Astrocyte of the cerebellum (primary cell): ENCODE results near the gene PIP5K1B.

Experiments
- DNase-seq: peaks from one replicate; pipeline ENCODE4 v3.0.0-alpha.2; 2011; ENCODE audit warnings: low read depth
- H3K4me3 ChIP-seq: 2 replicates; pipeline ENCODE4 v1.5.1; 2011; ENCODE audit warnings: mild to moderate bottlenecking, low read depth, low read length, moderate library complexity
- in situ Hi-C: cut with HindIII; loops from 2 replicates; pipeline ENCODE4 v1.10.0; 2017; ENCODE audit warnings: low sequenced_read_pairs
- TF ChIP-seq, protein P1 (sequence below): IDR thresholded peaks from 2 replicates; pipeline ENCODE4 v1.5.1; 2012; ENCODE audit warnings: low read length, low read depth, moderate library complexity, mild to moderate bottlenecking; ENCODE audit errors: missing control alignments

PIP5K1B gene

DNA sequence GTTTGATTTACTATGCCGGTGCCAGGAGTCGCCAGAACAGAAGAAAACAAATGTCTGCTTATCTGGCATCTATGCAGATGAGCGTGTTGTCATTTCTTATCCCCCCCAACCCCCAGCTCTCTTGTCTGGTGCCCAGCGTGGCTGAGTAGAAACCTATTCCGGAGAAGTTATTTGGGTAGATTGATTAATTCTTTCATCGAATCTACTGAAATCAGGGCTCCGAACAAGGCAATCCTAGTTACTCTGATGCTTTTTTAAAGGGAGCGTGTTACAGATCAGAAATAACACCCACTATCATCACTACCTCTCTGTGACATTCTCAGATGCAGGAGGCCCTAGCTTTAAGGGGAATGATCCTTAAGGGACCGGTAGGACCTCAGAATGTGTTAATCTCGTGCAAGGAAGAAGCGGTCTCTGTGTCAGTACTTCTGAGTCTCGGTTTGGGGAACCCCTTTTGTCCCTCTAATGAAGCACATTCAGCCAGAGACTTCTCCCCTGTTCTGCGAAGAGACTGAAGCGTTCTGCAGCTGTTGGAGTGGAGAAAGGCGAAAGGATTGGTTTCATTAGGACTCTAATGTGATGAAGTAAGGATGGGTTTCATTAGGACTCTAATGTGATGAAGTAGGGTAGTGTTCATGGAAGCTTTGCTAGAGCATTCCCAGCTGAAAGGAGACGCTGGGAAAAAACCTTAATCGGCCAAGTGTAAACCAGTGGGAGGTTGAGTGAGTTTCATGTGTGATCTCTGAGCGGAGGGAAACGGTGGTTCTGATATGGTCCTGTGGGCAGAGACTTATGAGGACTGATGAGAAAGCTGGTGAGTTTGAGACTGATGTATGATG, 1.5 kb downstream of the PIP5K1B start:
- H3K4me3 ChIP-seq, result no peak overlapping the region
- in situ Hi-C loops, result no loop called here
- TF ChIP-seq, protein P1, sequence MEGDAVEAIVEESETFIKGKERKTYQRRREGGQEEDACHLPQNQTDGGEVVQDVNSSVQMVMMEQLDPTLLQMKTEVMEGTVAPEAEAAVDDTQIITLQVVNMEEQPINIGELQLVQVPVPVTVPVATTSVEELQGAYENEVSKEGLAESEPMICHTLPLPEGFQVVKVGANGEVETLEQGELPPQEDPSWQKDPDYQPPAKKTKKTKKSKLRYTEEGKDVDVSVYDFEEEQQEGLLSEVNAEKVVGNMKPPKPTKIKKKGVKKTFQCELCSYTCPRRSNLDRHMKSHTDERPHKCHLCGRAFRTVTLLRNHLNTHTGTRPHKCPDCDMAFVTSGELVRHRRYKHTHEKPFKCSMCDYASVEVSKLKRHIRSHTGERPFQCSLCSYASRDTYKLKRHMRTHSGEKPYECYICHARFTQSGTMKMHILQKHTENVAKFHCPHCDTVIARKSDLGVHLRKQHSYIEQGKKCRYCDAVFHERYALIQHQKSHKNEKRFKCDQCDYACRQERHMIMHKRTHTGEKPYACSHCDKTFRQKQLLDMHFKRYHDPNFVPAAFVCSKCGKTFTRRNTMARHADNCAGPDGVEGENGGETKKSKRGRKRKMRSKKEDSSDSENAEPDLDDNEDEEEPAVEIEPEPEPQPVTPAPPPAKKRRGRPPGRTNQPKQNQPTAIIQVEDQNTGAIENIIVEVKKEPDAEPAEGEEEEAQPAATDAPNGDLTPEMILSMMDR, result no peak
- DNase-seq, result no peak

DNA sequence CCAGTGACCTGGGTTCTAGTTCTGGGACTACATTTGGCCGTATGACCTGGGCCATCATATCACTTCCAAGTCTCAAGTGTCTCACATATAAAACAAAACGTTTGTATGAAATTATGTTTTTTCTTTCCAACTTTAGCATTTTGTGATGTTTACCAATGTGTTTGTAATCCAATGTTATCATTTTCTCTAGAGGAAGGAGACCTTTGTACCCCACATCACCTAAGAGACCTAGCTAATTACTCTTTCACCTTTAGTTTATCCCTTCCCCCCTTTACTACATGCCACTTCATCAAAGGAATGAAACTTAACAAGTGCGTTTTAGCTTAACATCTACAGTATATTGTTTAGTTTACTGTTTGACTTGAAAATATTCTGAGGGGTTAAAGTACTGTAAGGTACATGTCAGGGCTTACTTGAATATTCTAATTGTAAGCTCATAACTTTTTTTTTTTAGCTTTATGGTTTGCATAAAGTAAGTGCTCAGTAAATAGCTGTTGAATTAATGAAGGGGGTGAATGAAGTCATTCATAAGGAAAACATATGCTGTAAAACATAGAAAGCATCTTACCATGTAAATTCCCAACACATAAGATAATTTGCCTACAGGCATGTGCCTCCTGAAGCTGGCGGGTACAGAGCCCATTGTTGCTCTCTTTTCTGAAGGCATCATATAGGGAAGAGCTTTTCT, 2.9 kb downstream of the PIP5K1B start:
- TF ChIP-seq, protein P1, result no peak
- no peak overlapping the region for H3K4me3 ChIP-seq
- DNase-seq, result no peak
- in situ Hi-C loops, result no loop called here

DNA sequence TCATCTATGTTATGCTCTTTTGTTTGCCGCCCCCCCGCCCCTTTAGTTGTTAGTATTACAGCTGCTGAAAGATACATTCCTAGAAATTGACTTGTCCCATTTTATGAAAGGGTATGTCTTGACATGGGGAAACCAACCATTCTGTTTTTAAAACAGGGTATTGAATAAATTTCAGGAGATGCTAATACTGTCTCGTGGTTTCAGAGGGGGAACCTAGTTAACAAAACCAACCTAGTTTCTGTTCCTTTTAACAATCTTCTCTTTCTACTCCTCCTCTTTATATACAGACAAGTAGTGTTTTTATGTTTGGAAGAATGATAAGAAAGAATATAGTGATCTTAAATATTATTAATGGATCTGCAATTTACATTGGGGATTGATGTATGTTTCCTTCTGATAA, 3.5 kb downstream of the PIP5K1B start:
- TF ChIP-seq, protein P1, result no peak
- H3K4me3 ChIP-seq, result no peak overlapping the region
- no peak for DNase-seq
- in situ Hi-C loops, result no loop called here

DNA sequence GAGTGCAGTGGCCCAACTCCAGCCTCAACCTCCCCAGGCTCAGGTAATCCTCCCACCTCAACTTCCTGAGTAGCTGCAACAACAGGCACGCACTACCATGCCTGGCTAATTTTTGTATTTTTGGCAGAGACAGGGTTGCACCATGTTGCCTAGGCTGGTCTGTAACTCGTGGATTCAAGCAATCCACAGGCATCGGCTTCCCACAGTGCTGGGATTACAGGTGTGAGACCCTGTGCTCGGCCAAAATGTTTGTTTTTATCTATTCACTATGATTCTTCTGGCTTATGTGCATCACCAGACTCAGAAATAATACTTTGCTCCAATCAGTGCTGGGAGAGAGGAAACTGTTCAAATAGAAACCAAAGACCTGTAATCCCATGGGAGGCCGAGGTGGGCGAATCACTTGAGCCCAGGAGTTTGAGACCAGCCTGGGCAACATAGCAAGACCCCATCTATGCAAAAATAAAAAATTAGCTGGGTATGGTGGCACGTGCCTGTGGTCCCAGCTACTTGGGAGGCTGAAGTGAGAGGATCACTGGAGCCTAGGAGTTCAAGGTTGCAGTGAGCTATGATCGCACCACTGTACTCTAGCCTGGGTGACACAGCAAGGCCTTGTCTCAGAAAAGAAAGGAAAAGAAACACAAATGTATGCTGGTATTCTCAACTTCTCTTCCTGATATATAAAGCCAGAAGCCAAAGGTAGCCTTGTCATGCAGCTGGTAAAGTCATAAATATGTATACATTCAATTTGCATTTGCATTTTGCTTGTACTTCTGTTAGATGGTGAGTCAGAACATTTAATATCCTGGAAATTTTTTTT, 4.5 kb downstream of the PIP5K1B start:
- H3K4me3 ChIP-seq, result no peak overlapping the region
- DNase-seq, result no peak
- in situ Hi-C loops, result no loop called here
- TF ChIP-seq, protein P1, result no peak

DNA sequence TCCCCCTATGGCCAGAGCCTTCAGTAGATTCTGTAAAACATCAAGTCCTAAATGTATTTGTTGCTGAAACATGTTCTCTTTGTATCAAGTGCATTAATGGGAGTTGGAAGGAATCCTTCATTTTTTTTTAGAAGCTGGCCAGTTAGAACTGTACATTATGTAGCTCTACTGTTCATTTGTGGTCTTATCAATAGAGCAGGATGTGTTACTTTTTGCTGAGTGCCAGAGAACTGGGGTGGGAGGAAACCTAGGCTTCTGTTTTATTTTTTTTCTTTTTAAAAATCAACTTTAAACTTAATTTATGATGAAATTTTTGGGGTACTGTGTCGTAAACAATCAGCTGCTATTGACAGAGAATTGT, 5.1 kb downstream of the PIP5K1B start:
- DNase-seq, result no peak
- TF ChIP-seq, protein P1, result no peak
- no peak overlapping the region for H3K4me3 ChIP-seq
- in situ Hi-C loops, result no loop called here

DNA sequence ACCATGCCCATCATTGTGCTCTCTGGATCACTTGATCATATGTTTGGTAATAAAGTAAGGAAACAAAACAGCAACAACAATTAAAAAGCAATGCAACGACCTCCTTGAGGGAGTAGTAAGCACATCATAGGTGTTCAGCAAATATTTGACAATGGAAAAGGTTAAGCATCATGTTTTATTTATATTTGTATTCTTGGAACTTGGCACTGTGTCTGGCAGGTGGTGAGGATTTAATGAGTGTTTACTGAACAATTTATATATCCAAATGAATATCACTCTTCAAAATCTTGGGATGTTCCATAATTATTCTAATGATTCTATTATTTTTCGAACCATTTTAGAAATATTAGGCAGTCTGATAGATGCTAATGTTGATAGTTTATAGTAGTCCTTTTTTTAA, 6.2 kb downstream of the PIP5K1B start:
- no peak overlapping the region for H3K4me3 ChIP-seq
- TF ChIP-seq, protein P1, result no peak
- DNase-seq, result no peak
- in situ Hi-C loops, result no loop called here
